Parathyroid adenoma (tissue), 2 donors: ENCODE measurements around the gene GLYR1.

Experiments
- H2AFZ ChIP-seq: fragments of 300-600 bp; sonication (generic); one replicate; pipeline ENCODE4 v1.7.0; 2017; ENCODE audit warnings: antibody characterized with exemption, mild to moderate bottlenecking
- H3K27ac ChIP-seq: fragments of 300-600 bp; sonication (generic); one replicate; pipeline ENCODE4 v1.7.0; 2017
- H3K27me3 ChIP-seq: fragments of 300-600 bp; sonication (generic); one replicate; pipeline ENCODE4 v1.7.0; 2017; ENCODE audit warnings: low read length; ENCODE audit not compliant: control insufficient read depth, insufficient read depth
- H3K36me3 ChIP-seq: fragments of 300-600 bp; sonication (generic); one replicate; pipeline ENCODE4 v1.7.0; 2017; ENCODE audit warnings: low read length; ENCODE audit not compliant: control insufficient read depth, insufficient read depth
- H3K4me1 ChIP-seq: fragments of 300-600 bp; sonication (generic); one replicate; pipeline ENCODE4 v1.7.0; 2017; ENCODE audit warnings: control low read depth
- H3K4me2 ChIP-seq: fragments of 300-600 bp; sonication (generic); one replicate; pipeline ENCODE4 v1.7.0; 2017; ENCODE audit warnings: low read length
- H3K4me3 ChIP-seq: fragments of 300-600 bp; sonication (generic); one replicate; pipeline ENCODE4 v1.7.0; 2017; ENCODE audit warnings: low read depth, low read length
- H3K79me2 ChIP-seq: fragments of 300-600 bp; sonication (generic); one replicate; pipeline ENCODE4 v1.7.0; 2017; ENCODE audit warnings: control low read depth
- H3K9ac ChIP-seq: fragments of 300-600 bp; sonication (generic); one replicate; pipeline ENCODE4 v1.7.0; 2017; ENCODE audit warnings: mild to moderate bottlenecking
- H3K9me3 ChIP-seq: fragments of 300-600 bp; sonication (generic); one replicate; pipeline ENCODE4 v1.7.0; 2017; ENCODE audit warnings: low read length; ENCODE audit not compliant: control insufficient read depth
- CTCF ChIP-seq: fragments of 300-600 bp; sonication (generic); IDR thresholded peaks from one replicate; pipeline ENCODE4 v1.7.0; 2017; ENCODE audit warnings: antibody characterized with exemption, mild to moderate bottlenecking
- donor health status: primary hyperparathyroidism.

The GLYR1 gene

GRCh38 chr16:4893103-4893862 lies 46.2 kb upstream of the GLYR1 start:
- Histone ChIP-seq H3K9ac (no peak overlapping the region), H3K27me3 (no peaks in the 10 kb centered on the region), H3K27ac (no peak overlapping the region), H3K36me3 (no peaks in the 10 kb centered on the region), H3K9me3 (no peaks in the 10 kb centered on the region), H3K79me2 (no peaks in the 10 kb centered on the region), H3K4me2 (no peak overlapping the region), H2AFZ (no peak overlapping the region), H3K4me1 (no peaks in the 10 kb centered on the region), H3K4me3 (no peak overlapping the region)
- no peak for TF ChIP-seq CTCF

GRCh38 chr16:4892361-4893102 lies 45.4 kb upstream of the GLYR1 start:
- Histone ChIP-seq H3K36me3 (no peaks in the 10 kb centered on the region), H3K27me3 (no peaks in the 10 kb centered on the region), H3K4me1 (no peaks in the 10 kb centered on the region), H3K79me2 (no peaks in the 10 kb centered on the region), H3K27ac (no peak overlapping the region), H3K4me3 (no peak overlapping the region), H3K9ac (no peak overlapping the region), H2AFZ (no peak overlapping the region), H3K9me3 (no peaks in the 10 kb centered on the region), H3K4me2 (no peak overlapping the region)
- TF ChIP-seq CTCF, result no peak

GRCh38 chr16:4891886-4892216 lies 44.8 kb upstream of the GLYR1 start:
- Histone ChIP-seq H3K9ac (no peak overlapping the region), H3K27me3 (no peaks in the 10 kb centered on the region), H3K9me3 (no peaks in the 10 kb centered on the region), H3K36me3 (no peaks in the 10 kb centered on the region), H3K4me3 (no peak overlapping the region), H3K4me1 (no peaks in the 10 kb centered on the region), H3K27ac (no peak overlapping the region), H2AFZ (no peak overlapping the region), H3K79me2 (no peaks in the 10 kb centered on the region), H3K4me2 (no peak overlapping the region)
- TF ChIP-seq CTCF, result no peak

- Histone ChIP-seq H2AFZ (no peak overlapping the region), H3K9me3 (no peaks in the 10 kb centered on the region), H3K4me2 (no peak overlapping the region), H3K4me1 (no peaks in the 10 kb centered on the region), H3K79me2 (no peaks in the 10 kb centered on the region), H3K4me3 (no peak overlapping the region), H3K9ac (no peak overlapping the region), H3K27ac (no peak overlapping the region), H3K36me3 (no peaks in the 10 kb centered on the region), H3K27me3 (no peaks in the 10 kb centered on the region)
- no peak for TF ChIP-seq CTCF
These were observed 44.2 kb upstream of the GLYR1 start for GRCh38 chr16:4891097-4891885.
